Measurements from ENCODE around the gene RNASEH2A.

RNASEH2A gene

DNA sequence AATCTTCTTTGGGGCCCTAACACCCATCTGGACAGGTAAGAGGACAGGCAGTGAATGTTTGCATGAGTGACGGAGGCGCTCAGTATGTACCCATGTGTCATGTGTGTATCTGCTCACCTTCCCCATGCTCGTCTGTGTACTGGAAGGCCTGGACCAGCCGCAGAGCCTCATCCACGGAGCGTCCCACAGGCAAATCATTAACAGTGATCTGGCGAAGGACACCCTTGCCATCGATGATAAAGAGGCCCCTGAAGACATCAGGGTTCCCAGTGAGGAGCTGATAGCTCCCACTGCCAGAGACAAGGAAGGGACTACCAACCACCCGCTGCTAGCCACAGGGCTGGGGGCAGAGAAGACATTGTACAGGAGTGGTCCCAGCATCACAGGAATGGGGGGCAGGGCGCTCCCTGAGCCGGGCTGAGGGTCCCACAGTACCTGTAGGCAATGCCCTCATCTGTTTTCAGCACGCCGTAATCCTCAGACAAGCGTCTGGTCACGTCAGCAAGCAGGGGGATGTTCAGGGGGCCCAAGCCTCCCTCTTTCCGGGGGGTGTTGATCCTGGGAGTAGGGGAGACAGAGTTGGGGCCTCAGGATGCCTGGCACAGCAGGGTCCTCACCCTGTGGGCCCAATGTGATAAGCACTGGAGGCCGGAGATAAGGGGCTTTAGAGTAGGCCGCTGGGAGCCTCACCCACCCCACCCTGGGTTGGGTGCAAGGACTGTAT is 6.5 kb upstream of the RNASEH2A start:
- H3K4me3 ChIP-seq (replicated peaks; ENCODE audit: low read depth, low read length): no peak overlapping the region
- DNase-seq (ENCODE audit: low read depth): no peak
- TF ChIP-seq, protein P1, sequence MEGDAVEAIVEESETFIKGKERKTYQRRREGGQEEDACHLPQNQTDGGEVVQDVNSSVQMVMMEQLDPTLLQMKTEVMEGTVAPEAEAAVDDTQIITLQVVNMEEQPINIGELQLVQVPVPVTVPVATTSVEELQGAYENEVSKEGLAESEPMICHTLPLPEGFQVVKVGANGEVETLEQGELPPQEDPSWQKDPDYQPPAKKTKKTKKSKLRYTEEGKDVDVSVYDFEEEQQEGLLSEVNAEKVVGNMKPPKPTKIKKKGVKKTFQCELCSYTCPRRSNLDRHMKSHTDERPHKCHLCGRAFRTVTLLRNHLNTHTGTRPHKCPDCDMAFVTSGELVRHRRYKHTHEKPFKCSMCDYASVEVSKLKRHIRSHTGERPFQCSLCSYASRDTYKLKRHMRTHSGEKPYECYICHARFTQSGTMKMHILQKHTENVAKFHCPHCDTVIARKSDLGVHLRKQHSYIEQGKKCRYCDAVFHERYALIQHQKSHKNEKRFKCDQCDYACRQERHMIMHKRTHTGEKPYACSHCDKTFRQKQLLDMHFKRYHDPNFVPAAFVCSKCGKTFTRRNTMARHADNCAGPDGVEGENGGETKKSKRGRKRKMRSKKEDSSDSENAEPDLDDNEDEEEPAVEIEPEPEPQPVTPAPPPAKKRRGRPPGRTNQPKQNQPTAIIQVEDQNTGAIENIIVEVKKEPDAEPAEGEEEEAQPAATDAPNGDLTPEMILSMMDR (IDR thresholded peaks at IDR 0.05; ENCODE audit: low read length, missing control alignments): no peak

DNA sequence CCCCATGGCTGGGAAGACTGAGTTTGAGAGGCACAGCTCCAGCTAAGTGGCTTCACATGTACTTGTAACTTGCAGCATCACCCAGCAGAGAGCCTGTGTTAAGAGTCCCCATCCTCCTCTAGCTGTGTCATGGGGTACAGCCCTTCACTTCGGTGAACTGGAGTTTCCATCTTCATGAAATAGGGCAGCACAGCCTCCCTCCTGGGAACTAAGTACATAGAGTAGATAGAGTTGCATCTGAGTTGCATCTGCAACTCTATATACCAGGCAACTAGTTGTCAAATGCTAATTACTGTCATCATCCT is 6.0 kb upstream of the RNASEH2A start:
- TF ChIP-seq, protein P1 (IDR thresholded peaks at IDR 0.05; ENCODE audit: low read length, missing control alignments): no peak
- peak overlapping the region; percentile 86 for H3K4me3 ChIP-seq (replicated peaks; ENCODE audit: low read depth, low read length)
- no peak for DNase-seq (ENCODE audit: low read depth)

DNA sequence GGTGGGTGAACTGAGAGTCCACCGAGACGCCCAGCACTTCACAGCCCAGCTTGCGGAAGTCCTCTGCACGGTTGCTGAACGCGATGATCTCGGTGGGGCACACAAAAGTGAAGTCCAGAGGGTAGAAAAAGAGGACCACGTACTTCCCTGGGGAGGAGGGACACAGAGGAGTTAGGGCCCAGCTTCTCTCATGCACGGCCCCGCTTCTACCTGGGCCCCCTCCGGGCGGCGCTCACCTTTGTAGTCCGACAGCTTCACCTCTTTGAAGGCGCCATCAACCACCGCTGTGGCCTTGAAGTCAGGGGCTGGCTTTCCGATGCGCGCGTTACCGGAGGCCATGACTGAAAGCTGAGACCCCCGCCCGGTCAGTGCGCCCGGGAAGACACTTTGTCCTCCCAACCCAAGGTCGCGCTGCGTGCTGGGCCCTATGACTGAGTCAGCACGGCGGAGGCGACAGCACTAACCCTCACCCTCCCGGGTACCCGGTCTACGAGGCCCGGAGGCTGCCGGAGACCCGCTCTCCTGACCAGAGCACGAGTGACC is 5.4 kb upstream of the RNASEH2A start:
- peak overlapping the region; percentile 86 for H3K4me3 ChIP-seq (replicated peaks; ENCODE audit: low read depth, low read length)
- DNase-seq (ENCODE audit: low read depth): no peak
- TF ChIP-seq, protein P1 (IDR thresholded peaks at IDR 0.05; ENCODE audit: low read length, missing control alignments): no peak

DNA sequence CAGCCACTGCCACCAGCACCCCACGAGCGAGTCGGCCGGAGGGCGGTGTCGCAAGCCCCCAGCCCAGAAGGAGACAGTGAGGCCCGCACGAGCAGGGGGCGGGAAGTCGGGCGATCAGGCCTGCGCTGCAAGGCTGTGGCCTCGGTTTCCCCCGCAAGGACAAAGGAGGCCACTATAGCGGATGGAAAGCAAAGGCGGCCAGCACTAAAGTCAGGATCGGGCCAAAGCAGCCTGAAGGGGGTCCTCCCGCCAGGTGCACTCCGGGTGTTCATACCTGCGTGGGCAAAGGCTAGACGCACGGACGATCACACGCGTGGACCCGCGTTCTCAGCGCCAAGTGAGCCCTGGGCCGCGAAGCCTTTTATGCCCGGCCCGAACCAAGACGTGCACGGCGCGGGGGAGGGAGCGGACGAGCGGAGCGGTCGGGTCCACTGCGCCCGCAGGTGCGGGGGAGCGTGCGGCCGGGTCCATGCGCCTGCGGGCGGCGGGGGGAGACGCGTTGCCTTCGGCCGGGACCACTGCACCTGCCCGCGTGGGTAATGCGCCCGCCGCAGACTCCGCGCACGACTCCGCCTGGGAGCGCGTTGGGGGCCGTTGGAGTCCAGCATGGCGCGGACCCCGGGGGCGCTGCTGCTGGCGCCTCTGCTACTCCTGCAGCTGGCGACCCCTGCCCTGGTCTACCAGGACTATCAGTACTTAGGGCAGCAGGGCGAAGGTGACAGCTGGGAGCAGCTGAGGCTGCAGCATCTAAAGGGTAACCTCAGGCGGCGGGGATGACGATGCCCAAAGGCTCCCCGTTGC is 4.7 kb upstream of the RNASEH2A start, which contains the start of the genes PRDX2 and THSD8:
Gene PRDX2, minus strand, starts transcription at position 335 of the 801 bp plus-strand sequence. CDS start 539 bp downstream, outside the sequence.
Gene THSD8, plus strand, starts transcription at position 604 of the 801 bp plus-strand sequence. Its CDS starts 3 bp downstream, at position 607.
- DNase-seq (ENCODE audit: low read depth): peak; percentile 80
- H3K4me3 ChIP-seq (replicated peaks; ENCODE audit: low read depth, low read length): peak within 1 kb of the TSS; percentile 86
- TF ChIP-seq, protein P1 (IDR thresholded peaks at IDR 0.05; ENCODE audit: low read length, missing control alignments): no peak

DNA sequence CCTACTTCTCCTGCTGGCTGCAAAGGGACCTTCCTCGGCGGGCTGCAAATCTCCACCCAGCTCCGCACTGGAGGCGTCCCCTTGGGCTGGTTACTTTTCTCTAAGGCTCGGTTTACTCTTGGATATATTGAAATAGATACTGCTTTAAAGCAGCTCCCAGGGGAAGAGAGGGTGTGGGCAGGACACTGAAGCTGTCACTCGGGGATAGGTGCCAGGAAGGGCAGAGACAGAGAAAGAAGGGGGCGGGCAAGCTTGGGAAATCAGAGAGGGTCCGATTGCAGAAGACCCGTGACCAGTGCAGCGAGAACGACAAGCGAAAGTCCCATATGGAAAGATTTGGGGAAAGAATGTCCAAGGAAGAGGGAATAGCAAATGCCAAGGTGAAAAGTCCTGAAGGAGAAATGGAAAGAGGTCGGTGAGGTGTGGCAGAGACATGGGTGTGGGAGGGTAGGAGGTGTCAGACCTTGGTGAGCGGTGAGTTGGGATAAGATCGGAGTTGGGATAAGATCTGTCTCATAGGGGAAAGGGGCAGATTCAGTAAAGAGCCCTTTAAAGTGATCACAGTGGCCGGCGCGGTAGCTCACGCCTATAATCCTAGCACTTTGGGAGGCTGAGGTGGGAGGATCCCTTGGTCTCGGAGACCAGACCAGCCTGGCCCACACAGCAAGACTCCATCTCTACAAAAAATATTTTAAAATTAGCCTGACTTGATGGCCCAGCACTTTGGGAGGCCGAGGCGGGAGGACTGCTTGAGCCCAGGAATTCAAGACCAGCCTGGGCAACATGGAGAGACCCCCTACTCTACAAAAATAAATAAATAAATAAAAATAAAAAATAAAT is 3.9 kb upstream of the RNASEH2A start:
- H3K4me3 ChIP-seq (replicated peaks; ENCODE audit: low read depth, low read length): peak overlapping the region; percentile 86
- TF ChIP-seq, protein P1 (IDR thresholded peaks at IDR 0.05; ENCODE audit: low read length, missing control alignments): peak; percentile 4
- DNase-seq (ENCODE audit: low read depth): peak; percentile 14

DNA sequence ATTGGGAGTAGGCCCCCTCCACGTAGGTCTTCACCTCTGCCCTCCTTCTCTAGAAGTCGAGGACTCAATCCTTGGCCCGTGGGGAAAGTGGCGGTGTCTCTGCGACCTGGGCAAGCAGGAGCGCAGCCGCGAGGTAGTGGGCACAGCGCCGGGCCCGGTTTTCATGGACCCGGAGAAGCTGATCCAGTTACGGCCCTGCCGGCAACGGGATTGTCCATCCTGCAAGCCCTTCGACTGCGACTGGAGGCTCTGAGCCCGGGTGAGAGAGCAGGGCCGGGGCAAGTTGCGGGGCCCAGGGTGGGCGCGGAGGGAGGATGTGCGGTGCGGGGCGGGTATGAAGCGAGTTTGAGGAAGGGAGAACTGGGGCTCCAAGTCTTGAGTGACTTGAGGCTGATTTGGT is 2.3 kb upstream of the RNASEH2A start:
- H3K4me3 ChIP-seq (replicated peaks; ENCODE audit: low read depth, low read length): no peak overlapping the region
- DNase-seq (ENCODE audit: low read depth): no peak
- TF ChIP-seq, protein P1 (IDR thresholded peaks at IDR 0.05; ENCODE audit: low read length, missing control alignments): no peak
